Fibroblast of lung (primary cell): ENCODE measurements around the gene SRCIN1.

Source experiments
- CTCF ChIP-seq, 2 donors: IDR thresholded peaks in 1 of 2; conservative IDR thresholded peaks in 1 of 2; 1 replicate in 1 of 2; 2 replicates in 1 of 2; pipeline ENCODE4 v1.5.1; 2011 to 2012; ENCODE audit warnings: low read length in 2 of 2, control low read depth in 1 of 2, inconsistent platforms in 1 of 2, low read depth in 1 of 2, mild to moderate bottlenecking in 1 of 2
- EZH2 ChIP-seq: IDR thresholded peaks from 2 replicates; pipeline ENCODE4 v1.5.1; 2012; ENCODE audit warnings: low read length, control low read depth, mild to moderate bottlenecking; ENCODE audit errors: missing control alignments

GRCh38 chr17:38539386-38539785 is 66.4 kb downstream of the SRCIN1 start:
- TF ChIP-seq CTCF (conservative IDR thresholded peaks at IDR 0.05 in 1 of 2, IDR thresholded peaks at IDR 0.05 in 1 of 2; ENCODE audit: low read depth in 1 of 2, low read length in 2 of 2) (no peak), EZH2 (no peak)
